Keratinocyte (primary cell): ENCODE measurements around the gene ZNF497. TPM values are rescaled to one million over a fixed set of nuclear protein-coding genes. Genes with fewer than 3 reads are reported as not detected.

Experiments used
- DNase-seq: peaks from one replicate; pipeline ENCODE4 v3.0.0-alpha.2; 2011; ENCODE audit warnings: low read depth, missing footprints, low spot score
- FAIRE-seq: peaks from 2 replicates; lab custom pipeline; 2011; peaks lifted over from hg19 to GRCh38; lab: Jason Lieb, UNC
- H2AFZ ChIP-seq: 2 replicates; pipeline ENCODE4 v1.6.0; 2012; ENCODE audit warnings: low read length, control low read depth, inconsistent platforms; ENCODE audit not compliant: control insufficient read depth
- H3K27ac ChIP-seq: 2 replicates; pipeline ENCODE4 v1.5.1; 2011; ENCODE audit warnings: low read length; ENCODE audit not compliant: control insufficient read depth, insufficient read depth
- H3K27me3 ChIP-seq: 3 replicates; pipeline ENCODE4 v1.6.0; 2011; ENCODE audit warnings: low read length; ENCODE audit not compliant: control insufficient read depth, insufficient read depth; ENCODE audit errors: extremely low read depth
- H3K36me3 ChIP-seq, 2 experiments: 2 replicates in 1 of 2; 3 replicates in 1 of 2; pipeline ENCODE4 v1.5.1; 2011; ENCODE audit warnings: low read length in 2 of 2, mild to moderate bottlenecking in 1 of 2; ENCODE audit not compliant: control insufficient read depth in 2 of 2, insufficient read depth in 2 of 2; ENCODE audit errors: extremely low read depth in 1 of 2
- H3K4me1 ChIP-seq: 3 replicates; pipeline ENCODE4 v1.5.1; 2011; ENCODE audit warnings: low read length; ENCODE audit not compliant: control insufficient read depth, insufficient read depth; ENCODE audit errors: extremely low read depth
- H3K4me2 ChIP-seq: 3 replicates; pipeline ENCODE4 v1.6.0; 2011; ENCODE audit warnings: low read depth, low read length; ENCODE audit not compliant: control insufficient read depth, insufficient read depth; ENCODE audit errors: extremely low read depth
- H3K4me3 ChIP-seq, 3 experiments: fragments of 200-600 bp in 1 of 3; sonication (generic) in 1 of 3; 2 replicates in 2 of 3; 3 replicates in 1 of 3; pipeline ENCODE4 v1.5.1; 2011 to 2016; ENCODE audit warnings: low read length in 3 of 3, mild to moderate bottlenecking in 3 of 3, control low read depth in 2 of 3, inconsistent platforms in 1 of 3, low read depth in 1 of 3, mixed read lengths in 1 of 3, mixed run types in 1 of 3, moderate library complexity in 1 of 3; ENCODE audit not compliant: control insufficient read depth in 2 of 3, insufficient read depth in 2 of 3; ENCODE audit errors: extremely low read depth in 1 of 3
- H3K79me2 ChIP-seq: 2 replicates; pipeline ENCODE4 v1.6.0; 2012; ENCODE audit warnings: low read length; ENCODE audit not compliant: control insufficient read depth, insufficient read depth
- H3K9ac ChIP-seq: 3 replicates; pipeline ENCODE4 v1.6.0; 2011; ENCODE audit warnings: low read length; ENCODE audit not compliant: control insufficient read depth, insufficient read depth; ENCODE audit errors: extremely low read depth
- H3K9me1 ChIP-seq: 3 replicates; pipeline ENCODE4 v1.6.0; 2011; ENCODE audit warnings: low read length; ENCODE audit not compliant: control insufficient read depth, insufficient read depth; ENCODE audit errors: extremely low read depth
- H3K9me3 ChIP-seq: 2 replicates; pipeline ENCODE4 v1.5.1; 2012; ENCODE audit warnings: low read depth, low read length; ENCODE audit not compliant: control insufficient read depth
- H4K20me1 ChIP-seq: 3 replicates; pipeline ENCODE4 v1.6.0; 2011; ENCODE audit warnings: low read length; ENCODE audit not compliant: control insufficient read depth, insufficient read depth; ENCODE audit errors: extremely low read depth
- CTCF ChIP-seq, 3 experiments: IDR thresholded peaks in 1 of 3; conservative IDR thresholded peaks in 1 of 3; optimal IDR thresholded peaks in 1 of 3; 2 replicates in 2 of 3; 3 replicates in 1 of 3; pipeline versions ENCODE3 to v1.5.1; 2011; ENCODE audit warnings: low read length in 3 of 3, mild to moderate bottlenecking in 3 of 3, moderate library complexity in 2 of 3, control low read depth in 1 of 3, inconsistent platforms in 1 of 3; ENCODE audit not compliant: insufficient read depth in 2 of 3; ENCODE audit errors: extremely low read depth in 1 of 3
- EZH2 ChIP-seq: IDR thresholded peaks from one replicate; pipeline ENCODE4 v1.6.1; 2012; ENCODE audit warnings: inconsistent platforms, mild to moderate bottlenecking, low read length, moderate library complexity
- dilution Hi-C: fragments of 300-500 bp; cut with MboI; formaldehyde crosslinking; loops from one replicate; pipeline ENCODE4 v1.7.0; 2020; ENCODE audit warnings: low sequenced_read_pairs; ENCODE audit not compliant: extremely low pct_ligation_motif_present
- polyA plus RNA-seq, 5 experiments: library from polyadenylated mRNA; depleted of rRNA in 3 of 5; stranded (reverse) in 3 of 5; stranded (forward) in 1 of 5; unstranded in 1 of 5; fragments of >200 nt; gene quantifications; 1 replicate in 1 of 5; 2 replicates in 3 of 5; 3 replicates in 1 of 5; pipeline versions ENCODE4 v1.2.1 to v1.2.3, GENCODE V29; 2011 to 2012; ENCODE audit warnings: missing spikeins in 2 of 5, low read depth in 1 of 5, low replicate concordance in 1 of 5

ZNF497 gene
- polyA plus RNA-seq, 1 donor (not counting 4 experiments of a cell fraction or from before 2014, with no cell fraction given): 0.29 TPM

- Histone ChIP-seq H3K36me3 (peaks cover 5 to 8% of the 10 kb centered on the region in 2 experiments), H3K4me3 (peak overlapping the region; percentile 82 to 86 (median 83)), H3K27me3 (no peaks in the 10 kb centered on the region), H4K20me1 (no peaks in the 10 kb centered on the region), H3K4me1 (peaks cover 28% of the 10 kb centered on the region), H3K4me2 (peak overlapping the region; percentile 93), H3K9ac (peak overlapping the region; percentile 94), H3K9me3 (no peaks in the 10 kb centered on the region), H3K9me1 (peaks cover 2% of the 10 kb centered on the region), H3K27ac (peak overlapping the region; percentile 85), H3K79me2 (peaks cover 43% of the 10 kb centered on the region), H2AFZ (peak overlapping the region; percentile 100)
- TF ChIP-seq CTCF (optimal IDR thresholded peaks at IDR 0.05 in 1 of 3, IDR thresholded peaks at IDR 0.05 in 1 of 3, conservative IDR thresholded peaks at IDR 0.05 in 1 of 3; ENCODE audit: extremely low read depth in 1 of 3, insufficient read depth in 2 of 3, low read length in 3 of 3): no peak
- no peak for TF ChIP-seq EZH2
- no peak for FAIRE-seq
- dilution Hi-C loops: no loop called here
- no peak for DNase-seq
Observed at GRCh38 chr19:58326501-58326913, 36.0 kb downstream of the ZNF497 start.

GRCh38 chr19:58325311-58326022 lies 37.1 kb downstream of the ZNF497 start:
- Histone ChIP-seq H3K27me3 (no peaks in the 10 kb centered on the region), H4K20me1 (no peaks in the 10 kb centered on the region), H3K4me2 (peak overlapping the region; percentile 93), H3K79me2 (peaks cover 43% of the 10 kb centered on the region), H3K9me1 (peaks cover 2% of the 10 kb centered on the region), H3K9me3 (no peaks in the 10 kb centered on the region), H3K9ac (peak overlapping the region; percentile 94), H3K36me3 (peaks cover 5 to 11% of the 10 kb centered on the region in 2 experiments), H3K4me1 (peaks cover 24% of the 10 kb centered on the region), H2AFZ (no peak overlapping the region), H3K27ac (peak overlapping the region; percentile 85), H3K4me3 (peak overlapping the region; percentile 82 to 86 (median 83))
- no peak for FAIRE-seq
- dilution Hi-C loops: no loop called here
- TF ChIP-seq EZH2 (no peak), CTCF (optimal IDR thresholded peaks at IDR 0.05 in 1 of 3, IDR thresholded peaks at IDR 0.05 in 1 of 3, conservative IDR thresholded peaks at IDR 0.05 in 1 of 3; ENCODE audit: extremely low read depth in 1 of 3, insufficient read depth in 2 of 3, low read length in 3 of 3) (no peak)
- peak; percentile 65 for DNase-seq
